SK-N-SH (cell line): Measurements from ENCODE around the gene SLC35F1.

Experiments
- EP300 ChIP-seq, 2 experiments: IDR thresholded peaks; 2 replicates each; pipeline versions ENCODE4 v1.4.0 to v1.6.1; 2012; ENCODE audit warnings: borderline replicate concordance in 1 of 2, low read depth in 1 of 2, low read length in 1 of 2
- POLR2AphosphoS5 ChIP-seq: IDR thresholded peaks from 2 replicates; pipeline ENCODE4 v1.6.1; 2012; ENCODE audit warnings: low read depth, low read length
- TF ChIP-seq, protein P1 (sequence below): fragments of 200-600 bp; sonication (generic); IDR thresholded peaks from 2 replicates; pipeline ENCODE4 v1.6.1; 2017; ENCODE audit warnings: antibody characterized with exemption, mild to moderate bottlenecking, moderate library complexity
- TF ChIP-seq, protein P2 (sequence below): IDR thresholded peaks from 2 replicates; pipeline ENCODE4 v1.4.0; 2012; ENCODE audit warnings: low read depth, borderline replicate concordance

DNA sequence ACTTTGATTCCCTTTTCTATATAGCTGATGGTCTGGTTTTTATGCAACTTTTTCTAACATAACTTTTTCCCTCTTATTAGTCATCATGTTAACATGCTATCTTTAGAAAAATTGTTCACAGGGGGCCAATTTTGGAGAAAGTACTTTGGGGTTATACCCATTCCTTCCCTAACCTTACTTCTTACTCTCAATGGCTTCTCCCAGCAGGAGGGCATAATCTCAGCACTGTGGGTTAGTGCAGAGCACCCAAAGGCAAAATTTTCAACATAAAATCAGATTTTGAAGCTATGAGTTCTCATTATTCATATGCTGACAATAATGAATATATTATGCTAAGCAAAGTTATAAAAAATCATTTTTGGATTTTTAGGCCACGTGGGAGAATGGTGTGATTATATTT lies 299.2 kb downstream of the SLC35F1 start:
- TF ChIP-seq, protein P1, sequence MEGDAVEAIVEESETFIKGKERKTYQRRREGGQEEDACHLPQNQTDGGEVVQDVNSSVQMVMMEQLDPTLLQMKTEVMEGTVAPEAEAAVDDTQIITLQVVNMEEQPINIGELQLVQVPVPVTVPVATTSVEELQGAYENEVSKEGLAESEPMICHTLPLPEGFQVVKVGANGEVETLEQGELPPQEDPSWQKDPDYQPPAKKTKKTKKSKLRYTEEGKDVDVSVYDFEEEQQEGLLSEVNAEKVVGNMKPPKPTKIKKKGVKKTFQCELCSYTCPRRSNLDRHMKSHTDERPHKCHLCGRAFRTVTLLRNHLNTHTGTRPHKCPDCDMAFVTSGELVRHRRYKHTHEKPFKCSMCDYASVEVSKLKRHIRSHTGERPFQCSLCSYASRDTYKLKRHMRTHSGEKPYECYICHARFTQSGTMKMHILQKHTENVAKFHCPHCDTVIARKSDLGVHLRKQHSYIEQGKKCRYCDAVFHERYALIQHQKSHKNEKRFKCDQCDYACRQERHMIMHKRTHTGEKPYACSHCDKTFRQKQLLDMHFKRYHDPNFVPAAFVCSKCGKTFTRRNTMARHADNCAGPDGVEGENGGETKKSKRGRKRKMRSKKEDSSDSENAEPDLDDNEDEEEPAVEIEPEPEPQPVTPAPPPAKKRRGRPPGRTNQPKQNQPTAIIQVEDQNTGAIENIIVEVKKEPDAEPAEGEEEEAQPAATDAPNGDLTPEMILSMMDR: no peak
- TF ChIP-seq, protein P2, sequence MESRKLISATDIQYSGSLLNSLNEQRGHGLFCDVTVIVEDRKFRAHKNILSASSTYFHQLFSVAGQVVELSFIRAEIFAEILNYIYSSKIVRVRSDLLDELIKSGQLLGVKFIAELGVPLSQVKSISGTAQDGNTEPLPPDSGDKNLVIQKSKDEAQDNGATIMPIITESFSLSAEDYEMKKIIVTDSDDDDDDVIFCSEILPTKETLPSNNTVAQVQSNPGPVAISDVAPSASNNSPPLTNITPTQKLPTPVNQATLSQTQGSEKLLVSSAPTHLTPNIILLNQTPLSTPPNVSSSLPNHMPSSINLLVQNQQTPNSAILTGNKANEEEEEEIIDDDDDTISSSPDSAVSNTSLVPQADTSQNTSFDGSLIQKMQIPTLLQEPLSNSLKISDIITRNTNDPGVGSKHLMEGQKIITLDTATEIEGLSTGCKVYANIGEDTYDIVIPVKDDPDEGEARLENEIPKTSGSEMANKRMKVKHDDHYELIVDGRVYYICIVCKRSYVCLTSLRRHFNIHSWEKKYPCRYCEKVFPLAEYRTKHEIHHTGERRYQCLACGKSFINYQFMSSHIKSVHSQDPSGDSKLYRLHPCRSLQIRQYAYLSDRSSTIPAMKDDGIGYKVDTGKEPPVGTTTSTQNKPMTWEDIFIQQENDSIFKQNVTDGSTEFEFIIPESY: no peak
- TF ChIP-seq POLR2AphosphoS5: no peak
- no peak for TF ChIP-seq EP300 (IDR thresholded peaks at IDR 0.05; ENCODE audit: borderline replicate concordance in 1 of 2, low read depth in 1 of 2, low read length in 1 of 2)
